GM12865 (cell line): ENCODE results near the gene GPR152.
A peak's percentile ranks its signal among the peaks of the same experiment; 100 is the strongest.

Experiments
- DNase-seq: peaks from one replicate; pipeline ENCODE4 v3.0.0; 2010; ENCODE audit warnings: low read depth
- H3K4me3 ChIP-seq: 2 replicates; pipeline ENCODE4 v1.5.1; 2011; ENCODE audit warnings: mild to moderate bottlenecking, low read depth, low read length, control low read depth
- CTCF ChIP-seq: IDR thresholded peaks from 2 replicates; pipeline ENCODE4 v1.5.1; 2011; ENCODE audit warnings: low read length, control low read depth, low read depth, inconsistent platforms; ENCODE audit not compliant: insufficient read depth; ENCODE audit errors: missing control alignments

GPR152 gene

GRCh38 chr11:67448220-67448609 is 4.3 kb downstream of the GPR152 start:
- no peak for DNase-seq
- TF ChIP-seq CTCF, result no peak
- no peak overlapping the region for H3K4me3 ChIP-seq

- DNase-seq, result no peak
- no peak for TF ChIP-seq CTCF
- peak overlapping the region; percentile 48 for H3K4me3 ChIP-seq
Observed at GRCh38 chr11:67445515-67445914, 7.0 kb downstream of the GPR152 start.

- TF ChIP-seq CTCF, result no peak
- no peak for DNase-seq
- peak overlapping the region; percentile 48 for H3K4me3 ChIP-seq
Observed at GRCh38 chr11:67442504-67443404, 9.8 kb downstream of the GPR152 start.

- no peak for TF ChIP-seq CTCF
- no peak overlapping the region for H3K4me3 ChIP-seq
- no peak for DNase-seq
Observed at GRCh38 chr11:67441731-67442351, 10.7 kb downstream of the GPR152 start.

- TF ChIP-seq CTCF, result no peak
- H3K4me3 ChIP-seq, result no peak overlapping the region
- DNase-seq, result no peak
Observed at GRCh38 chr11:67441098-67441563, 11.4 kb downstream of the GPR152 start.

- H3K4me3 ChIP-seq, result no peak overlapping the region
- TF ChIP-seq CTCF, result no peak
- DNase-seq, result no peak
Observed at GRCh38 chr11:67440229-67441097, 12.1 kb downstream of the GPR152 start.
